ENCODE measurements around the gene PCDHB16.
A peak's percentile ranks its signal among the peaks of the same experiment; 100 is the strongest.
"Not testable (repeated sequence)": the region's sequence is repeated elsewhere in the genome, so short reads cannot be mapped to it uniquely, and the experiment has no call there.

The PCDHB16 gene

DNA sequence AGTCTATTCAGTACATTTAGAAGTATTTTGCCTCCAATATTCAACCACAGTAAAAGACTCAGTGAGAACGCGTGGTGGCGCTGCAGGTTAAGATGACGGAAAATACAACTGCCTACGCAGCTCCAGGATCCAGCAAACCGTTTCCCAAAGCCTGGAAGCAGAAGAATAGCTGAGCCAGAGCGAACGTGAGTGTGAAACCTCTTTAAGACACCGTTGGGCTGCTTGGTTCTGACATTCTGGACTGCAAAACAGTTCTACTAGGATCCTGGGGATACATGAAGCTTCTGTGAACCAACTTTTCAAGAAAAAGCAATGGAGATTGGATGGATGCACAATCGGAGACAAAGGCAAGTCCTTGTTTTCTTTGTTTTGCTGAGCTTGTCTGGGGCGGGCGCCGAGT is at the start of gene PCDHB16:
TSS of gene PCDHB16 (plus strand) at position 140 of the 400 bp plus-strand sequence. CDS start at position 313, 173 bp downstream.
- DNase-seq (ENCODE audit: low spot score) = peak; percentile 47

DNA sequence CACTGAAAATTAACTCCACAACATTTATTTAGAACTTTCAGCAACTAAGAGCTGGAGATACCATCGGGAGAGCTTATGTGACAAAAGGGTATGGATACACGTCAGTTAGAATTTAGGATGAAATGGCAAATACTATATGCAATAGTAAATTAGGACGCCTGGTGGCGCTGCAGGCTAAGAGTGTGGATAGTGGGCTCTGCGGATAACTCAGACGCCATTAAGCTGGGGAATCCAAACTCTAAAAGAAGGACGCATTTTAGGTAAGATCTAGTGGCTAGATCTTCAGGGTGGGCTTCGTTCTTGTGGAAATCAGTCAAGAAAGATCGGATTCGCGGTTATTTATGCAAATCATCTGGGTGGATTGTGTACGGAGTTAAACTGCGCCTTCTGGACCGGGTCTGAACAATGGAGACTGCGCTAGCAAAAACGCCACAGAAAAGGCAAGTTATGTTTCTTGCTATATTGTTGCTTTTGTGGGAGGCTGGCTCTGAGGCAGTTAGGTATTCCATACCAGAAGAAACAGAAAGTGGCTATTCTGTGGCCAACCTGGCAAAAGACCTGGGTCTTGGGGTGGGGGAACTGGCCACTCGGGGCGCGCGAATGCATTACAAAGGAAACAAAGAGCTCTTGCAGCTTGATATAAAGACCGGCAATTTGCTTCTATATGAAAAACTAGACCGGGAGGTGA is 47.0 kb upstream of the PCDHB16 start, which contains the start of gene PCDHB5:
TSS of gene PCDHB5 (plus strand) at position 177 of the 688 bp plus-strand sequence. CDS start at position 406, 229 bp downstream.
- DNase-seq (ENCODE audit: low spot score) = no peak

DNA sequence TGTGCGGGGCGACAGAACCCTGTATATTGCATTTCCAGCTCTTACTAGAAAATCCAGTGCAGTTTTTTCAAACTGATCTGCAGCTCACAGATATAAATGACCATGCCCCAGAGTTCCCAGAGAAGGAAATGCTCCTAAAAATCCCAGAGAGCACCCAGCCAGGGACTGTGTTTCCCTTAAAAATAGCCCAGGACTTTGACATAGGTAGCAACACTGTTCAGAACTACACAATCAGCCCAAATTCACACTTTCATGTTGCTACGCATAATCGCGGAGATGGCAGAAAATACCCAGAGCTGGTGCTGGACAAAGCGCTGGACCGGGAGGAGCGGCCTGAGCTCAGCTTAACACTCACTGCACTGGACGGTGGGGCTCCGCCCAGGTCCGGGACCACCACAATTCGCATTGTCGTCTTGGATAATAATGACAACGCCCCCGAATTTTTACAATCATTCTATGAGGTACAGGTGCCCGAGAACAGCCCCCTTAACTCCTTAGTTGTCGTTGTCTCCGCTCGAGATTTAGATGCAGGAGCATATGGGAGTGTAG is 46.4 kb upstream of the PCDHB16 start:
- no peak for DNase-seq (ENCODE audit: low spot score)

DNA sequence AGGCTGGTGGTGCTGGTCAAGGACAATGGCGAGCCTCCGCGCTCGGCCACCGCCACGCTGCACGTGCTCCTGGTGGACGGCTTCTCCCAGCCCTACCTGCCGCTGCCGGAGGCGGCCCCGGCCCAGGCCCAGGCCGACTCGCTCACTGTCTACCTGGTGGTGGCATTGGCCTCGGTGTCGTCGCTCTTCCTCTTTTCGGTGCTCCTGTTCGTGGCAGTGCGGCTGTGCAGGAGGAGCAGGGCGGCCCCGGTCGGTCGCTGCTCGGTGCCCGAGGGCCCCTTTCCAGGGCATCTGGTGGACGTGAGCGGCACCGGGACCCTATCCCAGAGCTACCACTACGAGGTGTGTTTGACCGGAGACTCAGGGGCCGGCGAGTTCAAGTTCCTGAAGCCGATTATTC is 44.8 kb upstream of the PCDHB16 start:
- not testable (repeated sequence) for DNase-seq (ENCODE audit: low spot score)

DNA sequence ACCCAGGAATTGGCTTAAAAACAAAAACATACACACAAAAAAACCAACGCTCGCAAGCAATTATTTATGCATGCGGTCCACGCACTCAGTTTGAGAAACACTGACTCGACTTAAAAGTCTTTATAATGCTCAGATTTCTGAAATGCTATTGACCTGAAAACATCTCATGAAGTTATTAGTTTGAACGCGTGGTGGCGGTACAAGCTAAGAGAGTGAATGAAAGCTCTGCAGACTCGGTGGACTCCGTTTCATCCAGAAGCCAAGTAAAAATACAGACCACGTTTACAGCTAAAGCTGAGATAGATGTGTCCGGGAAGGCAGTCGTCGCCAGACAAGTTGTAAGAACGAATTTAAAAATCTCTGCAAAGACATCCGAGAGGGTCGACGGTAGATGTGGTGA is 32.4 kb upstream of the PCDHB16 start, which contains the start of gene PCDHB6:
TSS of gene PCDHB6 (plus strand) at position 246 of the 400 bp plus-strand sequence. CDS start 201 bp downstream, outside the sequence.
- peak; percentile 49 for DNase-seq (ENCODE audit: low spot score)

DNA sequence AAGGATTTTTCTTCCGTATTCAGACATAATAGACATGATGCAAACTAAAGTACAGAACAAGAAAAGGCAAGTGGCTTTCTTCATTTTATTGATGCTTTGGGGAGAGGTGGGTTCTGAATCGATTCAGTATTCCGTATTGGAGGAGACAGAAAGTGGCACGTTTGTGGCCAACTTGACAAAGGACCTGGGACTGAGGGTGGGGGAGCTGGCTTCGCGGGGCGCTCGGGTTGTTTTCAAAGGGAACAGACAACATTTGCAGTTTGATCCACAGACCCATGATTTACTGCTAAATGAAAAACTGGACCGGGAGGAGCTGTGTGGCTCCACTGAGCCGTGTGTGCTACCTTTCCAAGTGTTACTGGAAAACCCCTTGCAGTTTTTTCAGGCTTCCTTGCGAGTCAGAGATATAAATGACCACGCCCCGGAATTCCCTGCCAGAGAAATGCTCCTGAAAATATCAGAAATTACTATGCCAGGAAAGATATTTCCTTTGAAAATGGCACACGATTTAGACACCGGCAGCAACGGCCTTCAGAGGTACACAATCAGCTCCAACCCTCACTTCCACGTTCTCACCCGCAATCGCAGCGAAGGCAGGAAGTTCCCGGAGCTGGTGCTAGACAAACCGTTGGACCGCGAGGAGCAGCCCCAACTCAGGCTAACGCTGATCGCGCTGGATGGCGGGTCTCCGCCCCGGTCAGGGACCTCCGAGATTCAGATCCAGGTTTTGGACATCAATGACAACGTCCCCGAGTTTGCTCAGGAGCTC is 31.8 kb upstream of the PCDHB16 start:
- DNase-seq (ENCODE audit: low spot score) = no peak

DNA sequence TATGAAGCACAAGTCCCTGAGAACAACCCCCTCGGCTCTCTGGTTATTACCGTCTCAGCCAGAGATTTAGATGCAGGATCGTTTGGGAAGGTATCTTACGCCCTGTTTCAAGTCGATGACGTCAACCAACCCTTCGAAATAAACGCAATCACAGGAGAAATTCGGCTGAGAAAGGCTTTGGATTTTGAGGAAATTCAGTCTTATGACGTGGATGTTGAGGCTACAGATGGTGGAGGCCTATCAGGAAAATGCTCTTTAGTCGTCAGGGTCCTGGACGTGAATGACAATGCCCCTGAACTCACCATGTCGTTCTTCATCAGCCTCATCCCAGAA is 31.2 kb upstream of the PCDHB16 start:
- no peak for DNase-seq (ENCODE audit: low spot score)

DNA sequence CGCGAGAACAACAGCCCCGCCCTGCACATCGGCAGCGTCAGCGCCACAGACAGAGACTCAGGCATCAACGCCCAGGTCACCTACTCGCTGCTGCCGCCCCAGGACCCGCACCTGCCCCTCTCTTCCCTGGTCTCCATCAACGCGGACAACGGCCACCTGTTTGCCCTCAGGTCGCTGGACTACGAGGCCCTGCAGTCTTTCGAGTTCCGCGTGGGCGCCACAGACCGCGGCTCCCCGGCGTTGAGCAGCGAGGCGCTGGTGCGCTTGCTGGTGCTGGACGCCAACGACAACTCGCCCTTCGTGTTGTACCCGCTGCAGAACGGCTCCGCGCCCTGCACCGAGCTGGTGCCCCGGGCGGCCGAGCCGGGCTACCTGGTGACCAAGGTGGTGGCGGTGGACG is 30.6 kb upstream of the PCDHB16 start:
- DNase-seq (ENCODE audit: low spot score) = not testable (repeated sequence)

DNA sequence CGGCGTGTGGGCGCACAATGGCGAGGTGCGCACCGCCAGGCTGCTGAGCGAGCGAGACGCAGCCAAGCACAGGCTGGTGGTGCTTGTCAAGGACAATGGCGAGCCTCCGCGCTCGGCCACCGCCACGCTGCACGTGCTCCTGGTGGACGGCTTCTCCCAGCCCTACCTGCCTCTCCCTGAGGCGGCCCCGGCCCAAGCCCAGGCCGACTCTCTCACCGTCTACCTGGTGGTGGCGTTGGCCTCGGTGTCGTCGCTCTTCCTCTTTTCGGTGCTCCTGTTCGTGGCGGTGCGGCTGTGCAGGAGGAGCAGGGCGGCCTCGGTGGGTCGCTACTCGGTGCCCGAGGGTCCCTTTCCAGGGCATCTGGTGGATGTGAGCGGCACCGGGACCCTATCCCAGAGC is 30.1 kb upstream of the PCDHB16 start:
- DNase-seq (ENCODE audit: low spot score) = not testable (repeated sequence)

DNA sequence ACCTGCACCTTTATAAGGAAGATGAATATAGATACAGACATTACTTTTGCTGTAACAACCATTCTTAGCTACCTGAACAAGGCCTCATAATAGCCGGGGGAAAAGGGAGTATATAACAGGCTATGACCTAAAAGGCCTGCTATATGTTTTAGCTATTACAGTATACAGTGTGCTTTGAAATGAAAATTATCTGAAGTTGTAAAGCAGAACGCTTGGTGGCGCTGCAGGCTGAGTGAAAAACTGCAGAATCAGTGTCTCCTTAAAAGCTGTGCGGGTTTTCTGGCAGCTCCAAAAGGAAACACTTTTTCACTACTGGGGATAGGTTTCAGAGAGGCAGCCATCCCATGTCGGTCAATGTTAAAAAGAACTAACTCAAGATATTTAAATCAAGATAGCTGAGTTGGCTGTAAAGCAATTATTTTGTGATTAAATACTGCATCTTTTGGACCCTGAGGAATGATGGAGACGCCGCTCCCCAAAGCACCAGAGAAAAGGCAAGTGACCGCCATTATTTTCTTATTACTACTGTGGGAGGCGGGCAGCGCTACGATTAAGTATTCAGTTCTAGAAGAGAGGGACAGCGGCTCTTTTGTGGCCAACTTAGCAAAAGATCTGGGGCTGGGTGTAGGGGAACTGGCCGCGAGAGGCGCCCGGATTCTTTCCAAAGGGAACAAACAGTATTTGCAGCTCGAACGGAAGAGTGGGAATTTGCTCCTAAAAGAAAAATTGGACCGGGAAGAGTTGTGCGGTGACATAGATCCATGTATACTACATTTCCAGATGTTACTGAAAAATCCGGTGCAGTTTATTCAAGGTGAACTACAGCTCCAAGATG is 26.4 kb upstream of the PCDHB16 start:
- no peak for DNase-seq (ENCODE audit: low spot score)

DNA sequence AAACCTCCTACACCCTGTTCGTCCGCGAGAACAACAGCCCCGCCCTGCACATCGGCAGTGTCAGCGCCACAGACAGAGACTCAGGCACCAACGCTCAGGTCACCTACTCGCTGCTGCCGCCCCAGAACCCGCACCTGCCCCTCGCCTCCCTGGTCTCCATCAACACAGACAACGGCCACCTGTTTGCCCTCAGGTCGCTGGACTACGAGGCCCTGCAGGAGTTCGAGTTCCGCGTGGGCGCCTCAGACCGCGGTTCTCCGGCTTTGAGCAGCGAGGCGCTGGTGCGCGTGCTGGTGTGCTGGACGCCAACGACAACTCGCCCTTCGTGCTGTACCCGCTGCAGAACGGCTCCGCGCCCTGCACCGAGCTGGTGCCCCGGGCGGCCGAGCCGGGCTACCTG is 24.8 kb upstream of the PCDHB16 start:
- not testable (repeated sequence) for DNase-seq (ENCODE audit: low spot score)

DNA sequence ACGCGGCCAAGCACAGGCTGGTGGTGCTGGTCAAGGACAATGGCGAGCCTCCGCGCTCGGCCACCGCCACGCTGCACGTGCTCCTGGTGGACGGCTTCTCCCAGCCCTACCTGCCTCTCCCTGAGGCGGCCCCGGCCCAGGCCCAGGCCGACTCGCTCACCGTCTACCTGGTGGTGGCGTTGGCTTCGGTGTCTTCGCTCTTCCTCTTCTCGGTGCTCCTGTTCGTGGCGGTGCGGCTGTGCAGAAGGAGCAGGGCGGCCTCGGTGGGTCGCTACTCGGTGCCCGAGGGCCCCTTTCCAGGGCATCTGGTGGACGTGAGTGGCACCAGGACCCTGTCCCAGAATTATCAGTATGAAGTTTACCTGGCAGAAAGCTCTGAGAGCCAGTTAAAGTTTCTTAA is 24.3 kb upstream of the PCDHB16 start:
- DNase-seq (ENCODE audit: low spot score) = not testable (repeated sequence)

DNA sequence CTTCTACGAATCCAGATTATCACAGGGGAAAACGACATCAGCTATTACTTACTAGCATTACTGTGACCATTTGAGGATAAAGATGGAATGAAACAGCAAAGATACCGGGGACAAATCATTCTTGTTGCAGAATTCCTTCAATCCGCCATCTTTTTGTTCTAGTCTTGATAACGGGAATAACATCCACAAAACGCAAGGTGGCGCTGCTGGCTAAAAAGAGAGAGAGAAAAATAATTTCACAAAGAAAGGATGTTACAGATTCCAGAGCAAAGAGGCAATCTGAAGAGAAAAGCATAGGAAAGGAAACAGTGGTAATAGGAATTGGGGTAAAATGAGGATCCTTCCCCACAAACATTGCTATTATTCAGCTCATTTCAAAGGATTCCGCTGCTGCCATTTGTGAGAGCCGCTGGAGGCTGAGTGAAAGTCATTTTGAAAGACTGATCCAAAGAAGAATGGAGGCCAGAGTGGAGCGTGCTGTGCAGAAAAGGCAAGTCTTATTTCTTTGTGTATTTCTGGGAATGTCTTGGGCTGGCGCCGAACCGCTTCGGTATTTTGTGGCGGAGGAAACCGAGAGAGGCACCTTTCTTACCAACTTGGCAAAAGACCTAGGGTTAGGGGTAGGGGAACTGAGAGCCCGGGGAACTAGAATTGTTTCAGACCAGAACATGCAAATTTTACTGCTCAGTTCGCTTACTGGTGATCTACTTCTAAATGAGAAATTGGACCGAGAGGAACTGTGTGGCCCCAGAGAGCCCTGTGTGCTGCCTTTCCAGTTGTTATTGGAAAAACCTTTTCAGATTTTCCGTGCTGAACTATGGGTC is 9.6 kb upstream of the PCDHB16 start, which contains the start of gene PCDHB7:
TSS of gene PCDHB7 (plus strand) at position 264 of the 824 bp plus-strand sequence. CDS start at position 456, 192 bp downstream.
- DNase-seq (ENCODE audit: low spot score) = peak; percentile 38

DNA sequence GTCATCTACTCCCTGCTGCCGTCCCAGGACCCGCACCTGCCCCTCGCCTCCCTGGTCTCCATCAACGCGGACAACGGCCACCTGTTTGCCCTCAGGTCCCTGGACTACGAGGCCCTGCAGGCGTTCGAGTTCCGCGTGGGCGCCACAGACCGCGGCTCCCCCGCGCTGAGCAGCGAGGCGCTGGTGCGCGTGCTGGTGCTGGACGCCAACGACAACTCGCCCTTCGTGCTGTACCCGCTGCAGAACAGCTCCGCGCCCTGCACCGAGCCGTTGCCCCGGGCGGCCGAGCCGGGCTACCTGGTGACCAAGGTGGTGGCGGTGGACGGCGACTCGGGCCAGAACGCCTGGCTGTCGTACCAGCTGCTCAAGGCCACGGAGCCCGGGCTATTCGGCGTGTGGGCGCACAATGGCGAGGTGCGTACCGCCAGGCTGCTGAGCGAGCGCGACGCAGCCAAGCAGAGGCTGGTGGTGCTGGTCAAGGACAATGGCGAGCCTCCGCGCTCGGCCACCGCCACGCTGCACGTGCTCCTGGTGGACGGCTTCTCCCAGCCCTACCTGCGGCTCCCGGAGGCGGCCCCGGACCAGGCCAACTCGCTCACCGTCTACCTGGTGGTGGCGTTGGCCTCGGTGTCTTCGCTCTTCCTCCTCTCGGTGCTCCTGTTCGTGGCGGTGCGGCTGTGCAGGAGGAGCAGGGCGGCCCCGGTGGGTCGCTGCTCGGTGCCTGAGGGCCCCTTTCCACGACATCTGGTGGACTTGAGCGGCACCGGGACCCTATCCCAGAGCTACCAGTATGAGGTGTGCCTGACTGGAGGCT is 7.7 kb upstream of the PCDHB16 start:
- not testable (repeated sequence) for DNase-seq (ENCODE audit: low spot score)

DNA sequence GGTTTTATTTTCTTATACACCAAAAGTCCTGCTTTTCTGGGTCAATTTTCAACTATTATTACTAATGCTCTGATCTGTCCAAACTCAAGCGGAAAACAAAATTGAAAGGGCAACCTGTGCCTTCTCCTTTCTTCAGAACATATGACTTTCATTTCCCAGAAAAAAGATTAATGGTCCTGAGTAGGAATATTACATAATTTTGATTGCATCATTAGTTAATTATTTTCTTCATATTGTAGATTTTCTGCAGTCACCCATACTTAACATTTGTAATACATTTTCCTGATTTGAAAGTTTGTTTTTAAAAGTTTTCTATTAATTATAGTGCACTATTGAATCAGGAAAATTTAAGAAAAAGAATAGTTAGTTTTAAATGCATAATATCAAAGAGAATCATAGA is 6.3 kb upstream of the PCDHB16 start:
- DNase-seq (ENCODE audit: low spot score) = no peak

DNA sequence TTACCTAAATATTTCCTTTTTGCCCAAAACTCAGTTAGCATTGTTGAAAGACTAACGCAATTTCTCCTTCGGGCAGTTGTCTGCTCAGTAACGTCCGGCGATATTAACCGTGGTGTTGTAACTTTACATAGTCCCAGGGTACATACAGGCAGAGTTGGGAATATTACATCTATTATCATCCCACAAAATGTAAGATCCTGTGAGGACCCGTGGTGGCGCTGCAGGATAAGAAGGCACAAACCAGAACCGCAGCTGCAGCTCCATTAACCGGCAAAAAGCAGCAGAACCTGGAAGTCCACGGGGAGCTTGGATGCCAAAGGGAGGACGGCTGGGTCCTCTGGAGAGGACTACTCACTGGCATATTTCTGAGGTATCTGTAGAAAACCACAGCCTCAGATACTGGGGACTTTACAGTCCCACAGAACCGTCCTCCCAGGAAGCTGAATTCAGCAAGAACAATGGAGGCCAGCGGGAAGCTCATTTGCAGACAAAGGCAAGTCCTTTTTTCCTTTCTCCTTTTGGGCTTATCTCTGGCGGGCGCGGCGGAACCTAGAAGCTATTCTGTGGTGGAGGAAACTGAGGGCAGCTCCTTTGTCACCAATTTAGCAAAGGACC is 4.5 kb upstream of the PCDHB16 start, which contains the start of gene PCDHB8:
TSS of gene PCDHB8 (plus strand) at position 214 of the 615 bp plus-strand sequence. CDS start at position 459, 245 bp downstream.
- DNase-seq (ENCODE audit: low spot score) = not testable (repeated sequence)

DNA sequence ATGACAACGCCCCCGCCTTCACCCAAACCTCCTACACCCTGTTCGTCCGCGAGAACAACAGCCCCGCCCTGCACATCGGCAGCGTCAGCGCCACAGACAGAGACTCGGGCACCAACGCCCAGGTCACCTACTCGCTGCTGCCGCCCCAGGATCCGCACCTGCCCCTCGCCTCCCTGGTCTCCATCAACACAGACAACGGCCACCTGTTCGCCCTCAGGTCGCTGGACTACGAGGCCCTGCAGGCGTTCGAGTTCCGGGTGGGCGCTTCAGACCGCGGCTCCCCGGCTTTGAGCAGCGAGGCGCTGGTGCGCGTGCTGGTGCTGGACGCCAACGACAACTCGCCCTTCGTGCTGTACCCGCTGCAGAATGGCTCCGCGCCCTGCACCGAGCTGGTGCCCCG is 2.8 kb upstream of the PCDHB16 start:
- not testable (repeated sequence) for DNase-seq (ENCODE audit: low spot score)

DNA sequence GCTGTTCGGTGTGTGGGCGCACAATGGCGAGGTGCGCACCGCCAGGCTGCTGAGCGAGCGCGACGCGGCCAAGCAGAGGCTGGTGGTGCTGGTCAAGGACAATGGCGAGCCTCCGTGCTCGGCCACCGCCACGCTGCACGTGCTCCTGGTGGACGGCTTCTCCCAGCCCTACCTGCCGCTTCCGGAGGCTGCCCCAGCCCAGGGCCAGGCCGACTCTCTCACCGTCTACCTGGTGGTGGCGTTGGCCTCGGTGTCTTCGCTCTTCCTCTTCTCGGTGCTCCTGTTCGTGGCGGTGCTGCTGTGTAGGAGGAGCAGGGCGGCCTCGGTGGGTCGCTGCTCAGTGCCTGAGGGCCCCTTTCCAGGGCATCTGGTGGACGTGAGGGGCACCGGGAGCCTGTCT is 2.3 kb upstream of the PCDHB16 start:
- not testable (repeated sequence) for DNase-seq (ENCODE audit: low spot score)

DNA sequence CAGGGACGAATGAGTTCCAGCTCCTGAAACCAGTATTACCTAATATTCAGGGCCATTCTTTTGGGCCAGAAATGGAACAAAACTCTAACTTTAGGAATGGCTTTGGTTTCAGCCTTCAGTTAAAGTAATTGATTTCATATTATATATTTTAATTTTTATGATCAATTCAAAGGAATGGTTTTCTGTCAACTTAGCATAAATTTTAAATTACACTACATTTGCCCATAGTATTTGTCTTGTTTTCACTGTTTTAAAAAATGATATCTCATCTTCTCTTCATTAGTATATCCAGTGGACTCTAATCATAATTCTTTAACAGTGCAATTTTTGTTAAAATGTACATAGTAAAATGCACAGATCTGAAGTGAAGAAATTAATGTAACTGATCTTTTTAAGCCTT is 1.9 kb upstream of the PCDHB16 start:
- no peak for DNase-seq (ENCODE audit: low spot score)
